Activated naive CD8-positive, alpha-beta T cell treated with anti-CD3 and anti-CD28 coated beads, Interleukin-2, amount 50 U/mL, for 24 hours (primary cell): ENCODE results near the gene HSP90AB1.

Source experiments
- ATAC-seq: fragments of 150-1000 bp; cut with Tn5 transposase; one replicate; pipeline ENCODE4 v1.10.0; 2021
- DNase-seq: peaks from one replicate; pipeline ENCODE4 v3.0.0; 2021
- H3K27ac Mint-ChIP-seq: one replicate; pipeline ENCODE4 v1.8.0; 2021; ENCODE audit warnings: mild to moderate bottlenecking, mixed read lengths
- H3K27me3 Mint-ChIP-seq: one replicate; pipeline ENCODE4 v1.8.0; 2021; ENCODE audit warnings: mixed read lengths
- H3K36me3 Mint-ChIP-seq: one replicate; pipeline ENCODE4 v1.8.0; 2021; ENCODE audit warnings: low read depth, mixed read lengths
- H3K4me1 Mint-ChIP-seq: one replicate; pipeline ENCODE4 v1.8.0; 2021; ENCODE audit warnings: mixed read lengths
- H3K4me3 Mint-ChIP-seq: one replicate; pipeline ENCODE4 v1.8.0; 2021; ENCODE audit warnings: mild to moderate bottlenecking, moderate library complexity, mixed read lengths
- H3K9me3 Mint-ChIP-seq: one replicate; pipeline ENCODE4 v1.8.0; 2021; ENCODE audit warnings: mixed read lengths

The HSP90AB1 gene

DNA sequence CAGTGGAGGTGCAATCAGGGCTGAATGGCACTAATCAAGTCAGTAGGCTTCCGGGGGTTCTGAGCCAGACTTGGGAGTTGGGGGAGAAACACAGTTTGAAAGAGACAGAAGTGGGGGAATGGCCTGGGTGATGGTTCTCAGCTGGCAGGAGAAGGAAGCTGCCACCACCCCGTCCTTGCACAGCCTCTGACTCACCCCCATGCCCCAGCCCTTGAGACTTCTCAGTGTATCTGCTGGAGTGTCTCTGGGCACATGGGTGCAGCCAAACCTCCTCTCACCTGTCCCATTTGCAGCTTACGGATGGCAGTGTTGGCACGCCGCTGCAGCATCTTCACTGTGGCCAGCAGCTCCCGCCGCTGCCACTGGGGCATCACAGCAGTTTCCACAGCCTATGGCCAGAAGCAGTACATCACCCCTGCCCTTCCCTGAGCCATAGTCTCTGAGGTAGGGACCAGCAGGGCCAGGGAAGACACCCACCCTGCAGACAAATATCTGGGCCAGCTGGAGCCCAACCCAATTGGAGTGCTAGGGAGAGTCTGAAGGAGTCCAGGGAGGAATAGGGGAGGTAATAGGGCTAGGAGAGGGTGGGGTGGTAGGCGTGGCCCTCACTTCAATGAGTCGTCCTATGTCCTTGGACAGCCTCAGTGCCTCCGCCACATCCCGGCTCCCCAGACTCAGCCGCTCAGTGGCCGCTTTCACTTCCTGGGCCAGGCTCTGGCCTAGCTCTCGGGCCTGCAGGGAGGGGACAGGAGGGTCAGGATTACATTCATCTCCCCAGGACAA is 55.1 kb downstream of the HSP90AB1 start:
- Mint-ChIP-seq H3K4me3 (no peak overlapping the region), H3K36me3 (peaks cover 21% of the 10 kb centered on the region), H3K27ac (no peak overlapping the region), H3K4me1 (peaks cover 5% of the 10 kb centered on the region), H3K27me3 (peaks cover 5% of the 10 kb centered on the region), H3K9me3 (no peaks in the 10 kb centered on the region)
- no peak for DNase-seq
- ATAC-seq: no peak

DNA sequence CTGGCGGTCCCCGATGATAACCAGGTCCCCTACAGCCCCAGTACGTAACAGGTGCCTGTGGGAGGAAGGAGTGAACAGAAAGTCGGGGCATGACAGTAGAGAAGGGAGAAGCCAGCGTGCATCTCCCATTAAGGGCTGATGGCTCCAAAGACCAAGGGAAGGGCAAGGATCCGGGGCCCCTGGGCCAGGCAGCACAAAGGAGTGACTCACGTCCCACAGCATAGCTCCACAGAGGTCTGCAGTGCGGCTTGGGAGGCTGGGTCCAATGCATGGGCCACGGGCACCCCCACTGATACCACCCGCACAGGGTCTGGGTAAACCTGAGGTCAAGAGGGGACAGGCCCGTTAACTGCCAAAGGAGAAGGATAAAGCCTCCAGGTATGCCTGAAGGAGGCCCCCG is 56.0 kb downstream of the HSP90AB1 start:
- no peak for DNase-seq
- no peak for ATAC-seq
- peaks cover under 1% of the 10 kb centered on the region for H3K27me3 Mint-ChIP-seq
- no peak overlapping the region for H3K4me3 Mint-ChIP-seq
- H3K27ac Mint-ChIP-seq: no peak overlapping the region
- H3K36me3 Mint-ChIP-seq: peaks cover 23% of the 10 kb centered on the region
- no peaks in the 10 kb centered on the region for H3K9me3 Mint-ChIP-seq
- H3K4me1 Mint-ChIP-seq: peaks cover 3% of the 10 kb centered on the region
